Caco-2 (cell line): ENCODE results near the gene TIMM22. TPM values are rescaled to one million over a fixed set of nuclear protein-coding genes. Genes with fewer than 3 reads are reported as not detected.

Source experiments
- BruUV-seq: library from RNA; stranded (reverse); fragments of 400-500 nt; replicated peaks from 2 replicates; lab custom pipeline; 2021; lab: Mats Ljungman, UMichigan
- CTCF ChIA-PET: fragments of 300-600 bp; sonication (Branson Sonifier 250); formaldehyde crosslinking; loops from one replicate; lab custom pipeline; 2022; ENCODE audit warnings: antibody characterized with exemption; lab: Charles Lee
- POLR2A ChIA-PET: fragments of 300-600 bp; sonication (Branson Sonifier 250); formaldehyde crosslinking; loops from one replicate; lab custom pipeline; 2022; ENCODE audit warnings: antibody characterized with exemption; lab: Charles Lee
- DNase-seq, 2 experiments: peaks; one replicate each; pipeline versions ENCODE4 v3.0.0 to v3.0.0-alpha.2; 2020 to 2022
- H3K27me3 ChIP-seq: replicated peaks from 2 replicates; pipeline ENCODE4 v1.6.0; 2011; ENCODE audit warnings: low read length; ENCODE audit not compliant: control insufficient read depth, insufficient read depth
- H3K36me3 ChIP-seq: 2 replicates; pipeline ENCODE4 v1.5.1; 2011; ENCODE audit warnings: low read length; ENCODE audit not compliant: control insufficient read depth, insufficient read depth
- H3K4me1 ChIP-seq: fragments of 250-450 bp; sonication (Bioruptor Pico); 2 replicates; pipeline ENCODE4 v1.5.1; 2020; ENCODE audit warnings: mild to moderate bottlenecking
- H3K4me3 ChIP-seq: 2 replicates; pipeline ENCODE4 v1.5.1; 2011; ENCODE audit warnings: low read depth, mild to moderate bottlenecking, control low read depth, low read length
- H3K9me3 ChIP-seq: fragments of 250-450 bp; sonication (Bioruptor Pico); 2 replicates; pipeline ENCODE4 v1.5.1; 2020; ENCODE audit warnings: mild to moderate bottlenecking, moderate library complexity
- H3K27ac Mint-ChIP-seq: one replicate; pipeline ENCODE4 v1.8.0; 2022; ENCODE audit warnings: mixed read lengths; ENCODE audit not compliant: unreplicated experiment
- H3K27me3 Mint-ChIP-seq: one replicate; pipeline ENCODE4 v1.8.0; 2022; ENCODE audit warnings: mixed read lengths; ENCODE audit not compliant: insufficient read depth, unreplicated experiment
- H3K36me3 Mint-ChIP-seq: one replicate; pipeline ENCODE4 v1.8.0; 2022; ENCODE audit warnings: mild to moderate bottlenecking, mixed read lengths; ENCODE audit not compliant: insufficient read depth, unreplicated experiment
- H3K4me1 Mint-ChIP-seq: one replicate; pipeline ENCODE4 v1.8.0; 2022; ENCODE audit warnings: low read depth, mixed read lengths; ENCODE audit not compliant: unreplicated experiment
- H3K4me3 Mint-ChIP-seq: one replicate; pipeline ENCODE4 v1.8.0; 2022; ENCODE audit warnings: mild to moderate bottlenecking, moderate library complexity, mixed read lengths; ENCODE audit not compliant: unreplicated experiment
- H3K9me3 Mint-ChIP-seq: one replicate; pipeline ENCODE4 v1.8.0; 2022; ENCODE audit warnings: mixed read lengths; ENCODE audit not compliant: unreplicated experiment
- CTCF ChIP-seq, 2 experiments: fragments of 200-600 bp in 1 of 2; IDR thresholded peaks; 1 replicate in 1 of 2; 2 replicates in 1 of 2; pipeline versions ENCODE4 v1.5.1 to v1.8.0; 2011 to 2022; ENCODE audit warnings: antibody characterized with exemption in 1 of 2, control low read depth in 1 of 2, inconsistent platforms in 1 of 2, low read depth in 1 of 2, low read length in 1 of 2, mild to moderate bottlenecking in 1 of 2, moderate library complexity in 1 of 2; ENCODE audit not compliant: insufficient read depth in 1 of 2, severe bottlenecking in 1 of 2, unreplicated experiment in 1 of 2
- intact Hi-C: fragments of 100-400 bp; cut with micrococcal nuclease; formaldehyde crosslinking; loops from one replicate; pipeline ENCODE4 v1.10.0; 2022; ENCODE audit not compliant: unreplicated experiment
- total RNA-seq: library from RNA; stranded (reverse); gene quantifications from 2 replicates; pipeline ENCODE4 v1.2.3, GENCODE V29; 2022

Gene TIMM22
- total RNA-seq, 1 experiment from 2014 or later, result 20.6 TPM

DNA sequence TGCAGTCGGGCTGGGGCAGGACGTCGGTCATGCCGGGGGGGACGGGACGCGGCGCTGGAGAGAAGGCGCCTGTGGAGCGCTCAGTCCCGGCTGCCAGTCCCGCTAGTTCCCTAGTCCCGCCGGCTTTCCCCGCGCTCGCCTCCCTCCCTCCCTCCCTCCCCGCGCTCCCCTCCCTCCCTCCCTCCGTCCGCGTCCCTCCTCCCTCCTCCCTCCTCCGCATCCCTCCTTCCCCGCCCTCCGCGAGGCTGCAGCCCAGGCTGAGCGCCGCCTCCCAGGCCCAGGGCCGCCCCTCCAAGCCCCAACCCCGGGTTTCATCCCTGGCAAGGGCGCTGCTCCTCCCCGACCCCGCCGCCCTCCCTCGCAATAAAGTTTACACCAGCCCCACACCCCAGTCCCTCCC, 34.8 kb downstream of the TIMM22 start:
- Mint-ChIP-seq H3K4me3 (no peak overlapping the region), H3K9me3 (no peaks in the 10 kb centered on the region), H3K36me3 (peaks cover 8% of the 10 kb centered on the region), H3K4me1 (no peaks in the 10 kb centered on the region), H3K27me3 (no peaks in the 10 kb centered on the region), H3K27ac (no peak overlapping the region)
- H3K4me1 ChIP-seq, result no peaks in the 10 kb centered on the region
- POLR2A ChIA-PET, result no interaction called here
- BruUV-seq, result no TSS peak
- CTCF ChIA-PET, result no interaction called here
- H3K36me3 ChIP-seq, result no peaks in the 10 kb centered on the region
- no peaks in the 10 kb centered on the region for H3K9me3 ChIP-seq
- TF ChIP-seq CTCF (IDR thresholded peaks at IDR 0.05; ENCODE audit: insufficient read depth in 1 of 2, low read depth in 1 of 2, low read length in 1 of 2, severe bottlenecking in 1 of 2, unreplicated experiment in 1 of 2), result no peak
- H3K4me3 ChIP-seq, result no peak overlapping the region
- H3K27me3 ChIP-seq, result no peaks in the 10 kb centered on the region
- DNase-seq, result no peak
- intact Hi-C loops, result no loop called here

- Histone ChIP-seq H3K4me1 (no peaks in the 10 kb centered on the region), H3K36me3 (no peaks in the 10 kb centered on the region), H3K27me3 (no peaks in the 10 kb centered on the region), H3K4me3 (no peak overlapping the region), H3K9me3 (no peaks in the 10 kb centered on the region)
- no peaks in the 10 kb centered on the region for H3K9me3 Mint-ChIP-seq
- no peak overlapping the region for H3K4me3 Mint-ChIP-seq
- peaks cover 8% of the 10 kb centered on the region for H3K36me3 Mint-ChIP-seq
- no peaks in the 10 kb centered on the region for H3K27me3 Mint-ChIP-seq
- H3K27ac Mint-ChIP-seq, result no peak overlapping the region
- intact Hi-C loops, result no loop called here
- DNase-seq, result no peak
- ChIA-PET POLR2A (no interaction called here), CTCF (no interaction called here)
- no peaks in the 10 kb centered on the region for H3K4me1 Mint-ChIP-seq
- TF ChIP-seq CTCF (IDR thresholded peaks at IDR 0.05; ENCODE audit: insufficient read depth in 1 of 2, low read depth in 1 of 2, low read length in 1 of 2, severe bottlenecking in 1 of 2, unreplicated experiment in 1 of 2), result no peak
- BruUV-seq, result no TSS peak
Measured at GRCh38 chr17:1032391-1032790, 35.5 kb downstream of the TIMM22 start.

DNA sequence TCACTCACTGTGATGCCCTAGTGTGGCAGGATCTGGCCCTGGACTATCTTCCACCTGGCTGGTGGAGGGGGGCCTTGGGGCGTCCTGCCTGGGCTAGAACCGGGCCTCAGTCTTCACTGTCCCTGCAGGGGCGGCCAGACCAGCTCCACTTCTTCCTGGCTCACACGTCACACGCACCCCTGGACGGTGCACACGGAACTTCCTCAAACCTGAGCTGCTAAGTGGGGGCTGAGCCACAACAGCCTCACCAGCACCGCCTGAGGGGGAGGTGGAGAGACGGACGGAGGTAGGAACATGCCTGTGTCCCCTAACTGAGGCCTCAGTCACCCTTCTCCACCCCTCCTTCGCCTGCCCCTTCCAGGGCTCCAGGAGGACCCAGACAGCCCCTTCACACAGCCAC, 36.6 kb downstream of the TIMM22 start:
- Histone ChIP-seq H3K4me3 (no peak overlapping the region), H3K36me3 (no peaks in the 10 kb centered on the region), H3K27me3 (no peaks in the 10 kb centered on the region), H3K4me1 (no peaks in the 10 kb centered on the region), H3K9me3 (no peaks in the 10 kb centered on the region)
- BruUV-seq, result no TSS peak
- intact Hi-C loops, result no loop called here
- CTCF ChIA-PET, result no interaction called here
- Mint-ChIP-seq H3K27ac (no peak overlapping the region), H3K36me3 (peaks cover 14% of the 10 kb centered on the region), H3K27me3 (no peaks in the 10 kb centered on the region), H3K9me3 (no peaks in the 10 kb centered on the region), H3K4me1 (no peaks in the 10 kb centered on the region), H3K4me3 (no peak overlapping the region)
- POLR2A ChIA-PET, result no interaction called here
- DNase-seq, result no peak
- no peak for TF ChIP-seq CTCF (IDR thresholded peaks at IDR 0.05; ENCODE audit: insufficient read depth in 1 of 2, low read depth in 1 of 2, low read length in 1 of 2, severe bottlenecking in 1 of 2, unreplicated experiment in 1 of 2)
